ENCODE results near the gene NKD1. TPM values are rescaled to one million over a fixed set of nuclear protein-coding genes. Genes with fewer than 3 reads are reported as not detected.

NKD1 gene
- polyA plus RNA-seq, 3 donors = 0.01 TPM; not detected in 2

DNA sequence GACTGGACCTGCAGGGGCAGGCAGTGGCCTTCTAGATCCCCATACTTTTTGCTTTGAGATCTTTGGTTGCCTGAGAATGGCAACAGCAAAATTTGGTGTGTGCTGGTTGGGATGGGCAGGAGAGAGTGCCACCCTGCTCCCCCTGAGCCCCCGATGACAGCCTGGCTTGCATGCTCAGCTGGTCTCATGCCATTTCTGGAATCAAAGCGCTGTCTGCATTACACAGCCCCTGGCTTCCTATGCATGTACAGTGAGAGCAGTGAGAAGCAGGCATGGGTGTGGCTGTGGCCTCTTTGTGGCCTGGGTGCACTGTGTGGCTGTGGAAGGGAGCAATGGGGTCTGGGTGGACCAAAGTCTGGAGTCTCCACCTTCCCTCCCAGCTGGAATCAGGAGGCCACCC lies 47.7 kb downstream of the NKD1 start:
- H3K4me3 ChIP-seq (replicated peaks in 1 of 3; ENCODE audit: low read depth in 2 of 3, low read length in 3 of 3) = no peak overlapping the region
- no peak overlapping the region for H3K27ac Mint-ChIP-seq
- no peaks in the 10 kb centered on the region for H3K27me3 ChIP-seq (ENCODE audit: control insufficient read depth in 2 of 2, insufficient read depth in 2 of 2, low read length in 2 of 2)
- no peaks in the 10 kb centered on the region for H3K36me3 Mint-ChIP-seq
- DNase-seq = no peak
- no peaks in the 10 kb centered on the region for H3K4me1 ChIP-seq (ENCODE audit: control insufficient read depth in 1 of 2, insufficient read depth in 2 of 2, low read length in 2 of 2)
- H3K9me3 ChIP-seq (replicated peaks in 1 of 2; ENCODE audit: control insufficient read depth in 1 of 2, insufficient read depth in 1 of 2, low read length in 2 of 2) = no peaks in the 10 kb centered on the region
- no peak overlapping the region for H3K4me2 ChIP-seq (replicated peaks; ENCODE audit: extremely low read depth, low read length, poor library complexity, severe bottlenecking)
- intact Hi-C loops (cut with micrococcal nuclease) = no loop called here
- no peak for TF ChIP-seq CTCF (IDR thresholded peaks at IDR 0.05)
- H3K27me3 Mint-ChIP-seq (ENCODE audit: low read depth in 3 of 3) = peaks cover 2 to 7% (median 3%) of the 10 kb centered on the region in 3 donors
- no peak overlapping the region for H2AFZ ChIP-seq (ENCODE audit: insufficient read depth, low read depth, low read length, poor library complexity, severe bottlenecking)
- no peak overlapping the region for H3K27ac ChIP-seq (ENCODE audit: low read depth in 1 of 2, low read length in 2 of 2)
- H4K20me1 ChIP-seq (ENCODE audit: insufficient read depth, low read length) = no peaks in the 10 kb centered on the region
- no peak overlapping the region for H3K4me3 Mint-ChIP-seq
- no peaks in the 10 kb centered on the region for H3K36me3 ChIP-seq (replicated peaks in 1 of 2; ENCODE audit: control insufficient read depth in 1 of 2, insufficient read depth in 2 of 2, low read length in 2 of 2)
- peaks cover 5% of the 10 kb centered on the region for H3K4me1 Mint-ChIP-seq
- no peak overlapping the region for H3K9ac ChIP-seq (ENCODE audit: insufficient read depth, low read length, poor library complexity, severe bottlenecking)
- no peaks in the 10 kb centered on the region for H3K9me3 Mint-ChIP-seq
- no peaks in the 10 kb centered on the region for H3K79me2 ChIP-seq (ENCODE audit: insufficient read depth, low read length)
- WGBS (ENCODE audit: insufficient coverage) = 90% methylated on average over 2 of the region's 2 CpGs

GRCh38 chr16:50596762-50597450 lies 48.7 kb downstream of the NKD1 start:
- Histone ChIP-seq H3K36me3 (replicated peaks in 1 of 2; ENCODE audit: control insufficient read depth in 1 of 2, insufficient read depth in 2 of 2, low read length in 2 of 2) (no peaks in the 10 kb centered on the region), H3K4me3 (replicated peaks in 1 of 3; ENCODE audit: low read depth in 2 of 3, low read length in 3 of 3) (no peak overlapping the region), H3K4me1 (ENCODE audit: control insufficient read depth in 1 of 2, insufficient read depth in 2 of 2, low read length in 2 of 2) (no peaks in the 10 kb centered on the region), H3K27ac (ENCODE audit: low read depth in 1 of 2, low read length in 2 of 2) (no peak overlapping the region), H3K27me3 (ENCODE audit: control insufficient read depth in 2 of 2, insufficient read depth in 2 of 2, low read length in 2 of 2) (no peaks in the 10 kb centered on the region), H3K4me2 (replicated peaks; ENCODE audit: extremely low read depth, low read length, poor library complexity, severe bottlenecking) (no peak overlapping the region), H3K9me3 (replicated peaks in 1 of 2; ENCODE audit: control insufficient read depth in 1 of 2, insufficient read depth in 1 of 2, low read length in 2 of 2) (no peaks in the 10 kb centered on the region), H3K9ac (ENCODE audit: insufficient read depth, low read length, poor library complexity, severe bottlenecking) (no peak overlapping the region), H3K79me2 (ENCODE audit: insufficient read depth, low read length) (no peaks in the 10 kb centered on the region), H4K20me1 (ENCODE audit: insufficient read depth, low read length) (no peaks in the 10 kb centered on the region), H2AFZ (ENCODE audit: insufficient read depth, low read depth, low read length, poor library complexity, severe bottlenecking) (no peak overlapping the region)
- intact Hi-C loops (cut with micrococcal nuclease) = no loop called here
- 97% methylated on average over 11 of the region's 13 CpGs for WGBS (ENCODE audit: insufficient coverage)
- Mint-ChIP-seq H3K9me3 (no peaks in the 10 kb centered on the region), H3K4me1 (peaks cover 5% of the 10 kb centered on the region), H3K27me3 (ENCODE audit: low read depth in 3 of 3) (peaks cover 0 to 7% (median 3%) of the 10 kb centered on the region in 3 donors), H3K36me3 (no peaks in the 10 kb centered on the region), H3K4me3 (peak overlapping the region in 1 of 2 donors; percentile 36), H3K27ac (peak overlapping the region in 1 of 7 donors; percentile 6)
- TF ChIP-seq CTCF (IDR thresholded peaks at IDR 0.05) = no peak
- DNase-seq = no peak
